GM10847 (cell line): ENCODE measurements around the gene ZNF525.

Experiments
- POLR2A ChIP-seq: IDR thresholded peaks from 2 replicates; pipeline ENCODE4 v1.6.1; 2011; ENCODE audit not compliant: insufficient read length; ENCODE audit errors: extremely low read depth

The ZNF525 gene

GRCh38 chr19:53365134-53365898 lies at the start of gene ZNF525:
Gene ZNF525 (plus strand): TSS chr19:53365705. CDS start chr19:53372282, 6,577 bp downstream.
- TF ChIP-seq POLR2A: peak; percentile 61

GRCh38 chr19:53328967-53329366 lies 36.5 kb upstream of the ZNF525 start:
- TF ChIP-seq POLR2A: no peak

- no peak for TF ChIP-seq POLR2A
Observed at GRCh38 chr19:53332484-53332883, 33.0 kb upstream of the ZNF525 start.

DNA sequence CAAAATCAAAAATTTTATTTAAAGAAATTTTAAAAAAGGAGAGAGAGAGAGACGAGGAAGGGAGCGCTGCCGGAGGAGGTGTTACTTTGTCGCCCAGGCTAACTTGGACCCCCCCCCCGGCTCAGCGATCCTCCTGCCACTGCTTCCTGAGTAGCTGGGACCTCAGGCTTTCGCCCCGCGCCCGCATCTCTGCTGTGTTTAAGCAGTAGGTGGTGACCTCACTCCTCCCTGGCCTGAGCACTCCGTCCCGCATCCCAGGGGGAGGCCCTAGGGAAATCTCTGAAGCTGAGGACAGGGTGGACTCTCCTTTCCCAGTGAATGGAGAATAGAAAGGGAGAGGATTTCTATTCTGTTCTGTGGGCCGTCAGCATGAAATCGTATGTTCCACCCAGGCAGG lies 32.4 kb upstream of the ZNF525 start:
- TF ChIP-seq POLR2A: no peak

DNA sequence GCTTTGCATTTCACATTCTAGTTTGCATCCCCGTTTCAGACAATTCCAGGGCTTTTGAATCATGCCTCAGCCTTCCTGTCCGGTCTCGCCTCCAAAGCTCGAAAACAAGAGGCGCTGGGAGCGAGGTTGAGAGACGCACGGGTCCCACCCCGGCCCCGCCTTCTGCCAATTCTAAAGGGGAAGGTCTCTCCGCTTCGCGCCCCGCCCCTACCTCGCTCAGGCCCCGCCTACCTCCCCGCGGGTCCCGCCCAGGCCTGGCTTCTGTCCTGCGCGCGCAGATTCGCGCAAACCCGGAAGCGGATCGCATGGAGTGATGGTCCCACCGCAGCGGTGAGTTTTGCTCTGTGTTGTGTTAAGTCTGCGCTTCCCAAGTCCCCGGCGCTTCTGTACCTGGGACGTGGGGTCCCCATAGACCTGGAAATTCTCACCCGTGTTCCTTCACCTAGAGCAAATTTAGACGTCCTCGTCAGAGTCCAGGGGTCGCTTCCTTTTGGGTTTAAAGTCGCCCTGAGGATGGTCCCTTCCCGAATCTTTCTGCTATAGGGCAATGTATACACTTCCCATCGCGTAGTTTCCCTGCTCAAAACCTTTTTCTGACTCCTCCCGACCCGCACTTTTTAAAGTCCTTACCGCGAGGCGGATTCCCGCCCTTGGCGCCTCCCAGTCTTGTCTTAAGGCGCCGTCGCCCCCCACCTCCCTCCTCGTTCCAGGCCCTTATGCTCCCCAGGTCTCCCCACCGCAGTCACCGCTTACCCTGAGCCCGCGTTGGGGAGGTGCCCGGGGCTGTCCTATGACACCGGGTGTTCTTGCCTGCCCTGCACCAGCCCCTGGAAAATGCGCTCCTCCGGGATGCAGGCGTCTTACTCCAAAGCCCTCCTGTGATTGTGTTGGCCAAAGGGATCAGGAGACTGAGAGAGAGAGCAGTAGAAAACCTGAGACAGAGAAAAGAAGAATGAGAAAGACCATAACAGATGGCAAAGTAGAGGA lies 31.7 kb upstream of the ZNF525 start, which contains the start of gene ZNF845:
TSS of gene ZNF845 (plus strand) at position 287 of the 987 bp plus-strand sequence. CDS start 7,559 bp downstream, outside the sequence.
- TF ChIP-seq POLR2A: peak; percentile 72

DNA sequence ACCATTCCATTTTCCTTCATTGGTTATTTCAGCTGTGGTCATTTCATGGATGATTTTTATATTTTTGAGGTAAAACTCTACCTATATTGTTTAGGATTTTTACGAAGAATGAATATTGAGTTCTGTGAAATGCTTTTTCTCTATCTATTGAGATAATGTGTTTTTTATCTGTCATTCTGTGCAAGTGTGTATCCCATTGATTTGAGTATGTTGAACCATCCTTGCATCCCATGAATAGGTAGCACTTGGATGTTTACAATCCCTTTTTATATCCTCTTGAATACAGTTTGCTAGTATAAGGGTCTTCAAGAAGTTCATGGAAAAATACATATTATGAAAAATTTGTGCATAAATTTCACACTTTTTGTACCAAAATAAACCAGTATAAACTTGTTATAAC lies 9.8 kb upstream of the ZNF525 start:
- TF ChIP-seq POLR2A: no peak

DNA sequence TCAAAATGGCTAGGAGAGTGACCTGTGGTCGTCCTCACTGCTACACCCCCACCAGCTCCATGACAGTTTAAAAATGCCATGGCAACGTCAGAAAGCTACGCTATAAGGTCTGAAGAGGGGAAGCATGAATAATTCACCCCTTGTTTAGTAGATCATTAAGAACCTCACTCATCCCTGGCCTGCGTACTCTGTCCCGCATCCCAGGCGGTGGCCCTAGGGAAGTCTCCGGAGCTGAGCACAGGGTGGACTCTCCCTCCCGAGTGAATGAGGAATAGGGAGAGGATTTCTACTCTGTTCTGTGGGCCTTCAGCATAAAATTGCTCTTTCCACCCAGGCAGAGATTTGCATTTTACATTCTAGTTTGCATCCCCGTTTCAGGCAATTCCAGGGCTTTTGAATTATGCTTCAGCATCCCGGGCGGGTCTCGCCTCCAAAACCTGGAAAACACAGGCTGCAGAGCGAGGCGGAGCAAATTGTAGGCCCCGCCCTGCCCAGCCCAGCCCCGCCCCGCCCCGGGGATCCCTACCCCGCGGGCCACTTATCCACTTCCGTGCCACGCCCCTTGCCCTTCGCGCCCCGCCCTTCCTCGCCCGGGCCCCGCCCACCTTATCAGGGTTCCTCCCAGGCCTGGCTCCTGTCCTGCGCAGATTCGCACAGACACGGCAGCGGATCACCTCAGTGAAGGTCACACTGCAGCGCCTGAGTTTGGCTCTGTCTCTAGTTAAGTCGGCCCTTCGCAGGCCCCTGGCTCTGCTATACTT lies 7.5 kb upstream of the ZNF525 start:
- TF ChIP-seq POLR2A: no peak

DNA sequence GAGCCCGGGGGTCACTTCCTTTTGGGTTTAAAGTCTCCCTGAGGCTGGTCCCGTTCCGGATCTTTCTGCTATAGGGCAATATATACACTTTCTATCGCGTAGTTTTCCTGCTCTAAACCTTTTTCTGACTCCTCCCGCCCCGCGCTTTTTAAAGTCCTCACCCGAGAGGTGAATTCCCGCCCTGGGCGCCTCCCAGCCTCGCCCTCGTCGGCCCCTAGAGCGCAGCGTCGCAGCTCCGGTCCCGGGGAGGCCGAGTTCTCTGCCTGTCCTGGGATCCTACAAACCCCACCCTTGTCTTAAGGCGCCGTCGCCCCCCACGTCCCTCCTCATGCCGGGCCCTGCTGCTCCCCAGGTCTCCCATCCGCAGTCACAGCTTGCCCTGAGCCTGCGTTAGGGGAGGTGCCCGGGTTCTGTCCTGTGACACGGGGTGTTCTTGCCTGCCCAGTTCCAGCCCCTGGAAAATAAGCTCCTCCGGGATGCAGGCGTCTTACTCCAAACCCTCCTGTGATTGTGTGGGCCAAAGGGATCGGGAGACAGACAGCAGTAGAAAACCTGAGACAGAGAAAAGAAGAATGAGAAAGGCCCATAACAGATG lies 491 bp downstream of the ZNF525 start:
- no peak for TF ChIP-seq POLR2A

GRCh38 chr19:53372196-53372595 lies 6.7 kb downstream of the ZNF525 start:
- TF ChIP-seq POLR2A: no peak

DNA sequence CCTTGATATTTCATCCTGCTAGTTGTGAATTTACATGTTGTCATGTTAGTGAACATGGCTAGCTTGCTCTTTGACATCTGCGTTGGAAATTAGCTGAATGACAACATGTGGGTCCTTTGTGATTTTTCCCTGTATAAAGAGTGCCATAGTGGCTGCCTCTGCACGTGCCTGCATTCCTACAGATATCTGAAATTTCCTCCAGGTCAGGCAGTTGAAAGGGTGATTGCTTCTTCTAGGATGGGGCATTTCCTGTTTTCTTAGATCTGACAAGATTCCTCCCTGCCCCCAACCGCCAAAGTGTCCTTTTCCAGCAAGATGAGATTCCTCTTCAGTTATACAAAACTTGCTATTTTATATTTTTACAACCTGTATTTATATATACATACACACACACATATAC lies 8.8 kb downstream of the ZNF525 start:
- no peak for TF ChIP-seq POLR2A

GRCh38 chr19:53374743-53375142 lies 9.2 kb downstream of the ZNF525 start:
- TF ChIP-seq POLR2A: no peak

GRCh38 chr19:53381376-53381775 lies 15.9 kb downstream of the ZNF525 start:
- no peak for TF ChIP-seq POLR2A

DNA sequence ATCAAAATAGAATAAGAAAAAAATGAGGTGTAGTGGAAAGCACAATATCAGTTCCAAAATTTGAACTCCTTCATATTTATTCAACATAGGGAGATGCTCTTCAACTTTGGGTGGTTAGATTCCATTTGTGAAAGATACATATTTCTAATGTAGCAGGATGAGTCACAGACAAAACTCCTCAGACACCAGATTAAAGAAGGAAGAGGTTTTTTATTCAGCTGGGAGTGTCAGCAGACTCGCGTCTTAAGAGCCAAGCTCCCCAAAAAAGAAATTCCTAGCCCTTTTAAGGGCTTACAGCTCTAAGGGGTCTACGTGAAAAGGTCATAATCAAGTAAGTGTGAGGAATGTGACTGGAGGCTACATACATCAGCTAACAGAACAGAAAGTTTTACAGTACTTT lies 22.7 kb downstream of the ZNF525 start:
- TF ChIP-seq POLR2A: no peak

GRCh38 chr19:53388904-53389303 lies 23.4 kb downstream of the ZNF525 start:
- TF ChIP-seq POLR2A: no peak

GRCh38 chr19:53389571-53389970 lies 24.1 kb downstream of the ZNF525 start:
- no peak for TF ChIP-seq POLR2A
